CD8-positive, alpha-beta memory T cell (primary cell): ENCODE results near the gene PRPSAP1. TPM values are rescaled to one million over a fixed set of nuclear protein-coding genes. Genes with fewer than 3 reads are reported as not detected.
A peak's percentile ranks its signal among the peaks of the same experiment; 100 is the strongest.

ENCODE experiments used
- CTCF ChIA-PET: fragments of 350-600 bp; sonication (Branson Sonifier 250); formaldehyde crosslinking; loops from one replicate; lab custom pipeline; 2021; ENCODE audit warnings: antibody characterized with exemption; lab: Charles Lee
- POLR2A ChIA-PET: fragments of 350-600 bp; sonication (Branson Sonifier 250); formaldehyde crosslinking; loops from one replicate; lab custom pipeline; 2021; ENCODE audit warnings: antibody characterized with exemption; lab: Charles Lee
- DNase-seq, 5 donors: peaks; one replicate each; pipeline versions ENCODE4 v3.0.0 to v3.0.0-alpha.2; 2020 to 2022; ENCODE audit warnings: mixed read lengths in 1 of 5
- H3K27ac ChIP-seq: one replicate; pipeline ENCODE4 v1.7.0; 2013; ENCODE audit warnings: low read depth, mild to moderate bottlenecking, low read length, moderate library complexity
- H3K27me3 ChIP-seq: 2 replicates; pipeline ENCODE4 v1.7.0; 2013; ENCODE audit warnings: low read length, mild to moderate bottlenecking; ENCODE audit not compliant: insufficient read depth, poor library complexity, severe bottlenecking
- H3K36me3 ChIP-seq: 2 replicates; pipeline ENCODE4 v1.7.0; 2013; ENCODE audit warnings: mild to moderate bottlenecking, low read length, moderate library complexity; ENCODE audit not compliant: insufficient read depth
- H3K4me1 ChIP-seq: 2 replicates; pipeline ENCODE4 v1.7.0; 2013; ENCODE audit warnings: mild to moderate bottlenecking, low read length, moderate library complexity; ENCODE audit not compliant: insufficient read depth
- H3K4me3 ChIP-seq: 2 replicates; pipeline ENCODE4 v1.7.0; 2013; ENCODE audit warnings: mild to moderate bottlenecking, low read length
- H3K9me3 ChIP-seq: 2 replicates; pipeline ENCODE4 v1.7.0; 2013; ENCODE audit warnings: mild to moderate bottlenecking, low read length
- H3K27ac Mint-ChIP-seq, 8 donors: one replicate each; pipeline ENCODE4 v1.8.0; 2020 to 2021; ENCODE audit warnings: mixed read lengths in 8 of 8, mild to moderate bottlenecking in 6 of 8, inconsistent platforms in 3 of 8, moderate library complexity in 3 of 8
- H3K27me3 Mint-ChIP-seq, 2 donors: one replicate each; pipeline ENCODE4 v1.8.0; 2020 to 2021; ENCODE audit warnings: mixed read lengths in 2 of 2, mild to moderate bottlenecking in 1 of 2, moderate library complexity in 1 of 2
- H3K36me3 Mint-ChIP-seq, 3 donors: one replicate each; pipeline ENCODE4 v1.8.0; 2020 to 2021; ENCODE audit warnings: mixed read lengths in 3 of 3, inconsistent platforms in 1 of 3, mild to moderate bottlenecking in 1 of 3
- H3K4me1 Mint-ChIP-seq, 3 donors: one replicate each; pipeline ENCODE4 v1.8.0; 2020 to 2021; ENCODE audit warnings: mixed read lengths in 3 of 3, inconsistent platforms in 1 of 3, mild to moderate bottlenecking in 1 of 3
- H3K4me3 Mint-ChIP-seq, 7 donors: one replicate each; pipeline ENCODE4 v1.8.0; 2020 to 2021; ENCODE audit warnings: mixed read lengths in 7 of 7, mild to moderate bottlenecking in 6 of 7, moderate library complexity in 4 of 7, inconsistent platforms in 2 of 7
- H3K9me3 Mint-ChIP-seq, 5 donors: one replicate each; pipeline ENCODE4 v1.8.0; 2020 to 2022; ENCODE audit warnings: mixed read lengths in 5 of 5, mild to moderate bottlenecking in 3 of 5, moderate library complexity in 2 of 5, inconsistent platforms in 1 of 5
- polyA plus RNA-seq: library from polyadenylated mRNA; unstranded; fragments of 300-500 nt; fragmentation: Illumina TruSeq; gene quantifications from one replicate; pipeline ENCODE4 v1.2.3, GENCODE V29; 2021
- total RNA-seq, 2 experiments: library from RNA; stranded (reverse); gene quantifications; one replicate each; pipeline ENCODE4 v1.2.3, GENCODE V29; 2021

Gene PRPSAP1
- total and polyA plus RNA-seq, 3 experiments from 2014 or later, result 46.9 to 63.3 (median 48.3) TPM

DNA sequence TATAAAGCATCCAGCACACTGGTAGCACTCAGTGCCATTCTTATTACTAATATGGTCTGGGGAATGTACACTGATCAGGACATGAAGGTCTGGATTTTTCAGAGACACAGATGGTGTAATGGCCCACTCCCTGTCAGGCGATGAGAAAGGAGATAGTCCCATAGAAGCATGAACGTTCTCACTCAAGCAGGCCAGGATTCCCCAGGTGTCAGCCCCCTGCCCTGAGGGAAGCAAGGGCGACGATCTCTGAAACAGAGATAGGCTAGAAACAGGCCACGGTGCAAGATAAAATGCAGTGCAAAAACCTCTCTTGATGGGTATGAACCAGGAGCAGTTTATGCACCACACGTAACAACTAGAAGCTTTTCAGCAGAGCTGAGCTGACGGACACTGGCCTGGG lies 10.6 kb downstream of the PRPSAP1 start:
- no peak overlapping the region for H3K4me3 ChIP-seq
- no peak for DNase-seq
- peaks cover 4 to 9% (median 9%) of the 10 kb centered on the region in 3 donors for H3K4me1 Mint-ChIP-seq
- no peak overlapping the region for H3K27ac ChIP-seq
- no peak overlapping the region for H3K4me3 Mint-ChIP-seq
- H3K9me3 ChIP-seq, result no peaks in the 10 kb centered on the region
- no peaks in the 10 kb centered on the region for H3K9me3 Mint-ChIP-seq
- no peaks in the 10 kb centered on the region for H3K27me3 Mint-ChIP-seq
- H3K36me3 Mint-ChIP-seq, result peaks cover 9 to 65% (median 15%) of the 10 kb centered on the region in 3 donors
- H3K27me3 ChIP-seq, result no peaks in the 10 kb centered on the region
- POLR2A ChIA-PET, result no interaction called here
- CTCF ChIA-PET, result interaction anchor here (1.2 kb wide), 1 partner anchor 55 kb away, joined by 5 read pairs; no protein-coding TSS in a partner anchor
- no peak overlapping the region for H3K27ac Mint-ChIP-seq
- H3K4me1 ChIP-seq, result no peaks in the 10 kb centered on the region
- peaks cover 13% of the 10 kb centered on the region for H3K36me3 ChIP-seq

DNA sequence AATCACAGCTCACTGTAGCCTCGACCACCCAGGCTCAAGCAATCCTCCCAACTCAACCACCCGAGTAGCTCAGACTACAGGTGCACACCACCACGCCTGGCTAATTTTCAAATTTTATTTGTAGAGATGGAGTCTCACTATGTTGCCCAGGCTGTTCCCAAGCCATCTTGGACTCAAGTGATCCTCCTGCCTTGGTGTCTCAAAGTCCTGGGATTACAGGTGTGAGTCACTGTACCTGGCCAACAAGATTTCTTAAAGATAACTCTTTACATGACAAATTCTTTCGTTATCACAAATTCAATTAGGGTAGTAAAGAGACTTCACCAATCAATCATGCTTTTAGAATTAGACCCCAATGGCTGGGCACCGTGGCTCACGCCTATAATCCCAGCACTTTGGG lies 12.4 kb downstream of the PRPSAP1 start:
- H3K27me3 Mint-ChIP-seq, result no peaks in the 10 kb centered on the region
- Histone ChIP-seq H3K4me3 (no peak overlapping the region), H3K27ac (no peak overlapping the region), H3K4me1 (no peaks in the 10 kb centered on the region), H3K27me3 (no peaks in the 10 kb centered on the region), H3K9me3 (no peaks in the 10 kb centered on the region), H3K36me3 (peaks cover 7% of the 10 kb centered on the region)
- H3K4me1 Mint-ChIP-seq, result peaks cover 7 to 15% (median 14%) of the 10 kb centered on the region in 3 donors
- no peak for DNase-seq
- H3K4me3 Mint-ChIP-seq, result no peak overlapping the region
- no peak overlapping the region for H3K27ac Mint-ChIP-seq
- peaks cover 0 to 55% (median 6%) of the 10 kb centered on the region in 3 donors for H3K36me3 Mint-ChIP-seq
- POLR2A ChIA-PET, result no interaction called here
- H3K9me3 Mint-ChIP-seq, result no peaks in the 10 kb centered on the region
- CTCF ChIA-PET, result no interaction called here

DNA sequence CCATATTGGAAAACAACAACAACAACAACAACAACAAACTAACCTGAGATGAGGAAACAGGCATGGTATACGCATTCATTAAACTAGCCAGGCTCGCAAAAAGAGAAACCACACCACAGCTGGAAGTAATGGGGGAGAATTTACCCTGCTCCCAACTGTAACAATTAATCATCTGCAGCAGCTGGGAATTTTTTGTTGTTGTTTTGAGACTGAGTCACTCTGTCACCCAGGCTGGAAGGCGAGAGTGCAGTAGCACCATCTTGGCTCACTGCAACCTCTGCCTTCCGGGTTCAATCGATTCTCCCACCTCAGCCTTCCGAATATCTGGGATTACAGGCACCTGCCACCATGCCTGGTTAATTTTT lies 16.3 kb downstream of the PRPSAP1 start:
- Histone ChIP-seq H3K27me3 (no peaks in the 10 kb centered on the region), H3K4me3 (no peak overlapping the region), H3K4me1 (no peaks in the 10 kb centered on the region), H3K27ac (no peak overlapping the region), H3K9me3 (no peaks in the 10 kb centered on the region), H3K36me3 (peaks cover 5% of the 10 kb centered on the region)
- Mint-ChIP-seq H3K4me3 (no peak overlapping the region), H3K4me1 (peaks cover 7 to 21% (median 14%) of the 10 kb centered on the region in 3 donors), H3K36me3 (peaks cover 0 to 29% (median 5%) of the 10 kb centered on the region in 3 donors), H3K27me3 (no peaks in the 10 kb centered on the region), H3K27ac (peak overlapping the region in 2 of 8 donors; percentile 11 to 47), H3K9me3 (no peaks in the 10 kb centered on the region)
- CTCF ChIA-PET, result interaction anchor here (1.0 to 1.5 kb wide), 2 partner anchors 38 to 60 kb away, joined by 4 read pairs; no protein-coding TSS in a partner anchor
- no peak for DNase-seq
- POLR2A ChIA-PET, result no interaction called here

DNA sequence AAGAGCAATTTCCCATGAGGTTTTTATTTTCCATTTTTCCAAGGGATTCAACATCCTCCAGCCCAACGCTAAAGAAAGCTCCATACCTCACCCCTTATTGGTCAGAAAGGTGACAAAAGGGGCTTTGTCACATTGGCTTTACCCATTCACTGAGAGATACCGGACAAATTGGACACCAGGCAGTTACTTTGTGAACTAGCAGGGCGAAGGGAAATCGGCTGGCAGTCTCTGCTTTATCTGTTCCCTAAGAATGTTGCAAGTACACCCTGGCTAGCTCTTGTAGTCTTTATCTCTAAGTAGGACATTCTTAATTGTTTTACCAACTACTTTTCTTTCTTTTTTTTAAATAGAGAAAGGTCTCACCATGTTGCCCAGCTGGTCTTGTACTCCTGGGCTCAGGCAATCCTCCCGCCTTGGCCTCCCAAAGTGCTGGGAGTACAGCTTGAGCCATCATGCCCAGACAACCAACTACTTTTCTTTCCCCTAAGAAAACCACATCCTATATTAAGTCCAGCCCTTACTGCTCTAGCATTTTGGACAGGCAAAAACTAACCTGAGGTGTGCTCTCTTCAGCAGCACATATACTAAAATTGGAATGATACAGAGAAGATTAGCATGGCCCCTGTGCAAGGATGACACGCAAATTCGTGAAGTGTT lies 16.8 kb downstream of the PRPSAP1 start:
- Mint-ChIP-seq H3K4me3 (no peak overlapping the region), H3K9me3 (no peaks in the 10 kb centered on the region)
- H3K4me1 ChIP-seq, result no peaks in the 10 kb centered on the region

DNA sequence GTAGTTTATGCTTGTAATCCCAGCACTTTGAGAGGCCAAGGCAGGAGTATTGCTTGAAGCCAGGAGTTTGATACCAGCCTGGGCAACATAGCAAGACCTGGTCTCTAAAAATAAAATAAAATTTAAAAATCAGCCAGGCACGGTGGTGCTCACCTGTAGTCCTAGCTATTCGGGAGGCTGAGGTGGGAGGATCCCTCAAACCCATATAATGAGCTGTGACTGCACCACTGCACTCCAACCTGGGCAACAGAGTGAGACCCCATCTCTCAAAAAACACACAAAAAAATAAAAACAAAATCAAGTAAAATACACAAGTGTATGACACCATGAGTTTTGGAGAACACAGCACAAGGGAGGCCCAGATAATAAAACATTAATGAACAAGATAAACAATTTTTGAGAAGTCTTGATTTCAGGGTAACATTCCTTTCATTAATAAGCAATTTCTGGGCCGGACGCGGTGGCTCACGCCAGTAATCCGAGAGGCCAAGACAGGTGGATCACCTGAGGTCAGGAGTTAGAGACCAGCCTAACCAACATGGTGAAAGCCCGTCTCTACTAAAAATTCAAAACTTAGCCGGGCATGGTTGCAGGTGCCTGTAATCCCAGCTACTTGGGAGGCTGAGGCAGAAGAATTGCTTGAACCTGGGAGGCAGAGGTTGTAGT lies 17.9 kb downstream of the PRPSAP1 start:
- Mint-ChIP-seq H3K4me1 (peaks cover 6 to 17% (median 11%) of the 10 kb centered on the region in 3 donors), H3K27ac (no peak overlapping the region), H3K9me3 (no peaks in the 10 kb centered on the region), H3K36me3 (peaks cover 0 to 29% (median 8%) of the 10 kb centered on the region in 3 donors), H3K27me3 (no peaks in the 10 kb centered on the region), H3K4me3 (no peak overlapping the region)
- CTCF ChIA-PET, result interaction anchor here (1.3 kb wide), 1 partner anchor 61 kb away, joined by 4 read pairs; no protein-coding TSS in a partner anchor
- Histone ChIP-seq H3K27me3 (no peaks in the 10 kb centered on the region), H3K9me3 (no peaks in the 10 kb centered on the region), H3K4me3 (no peak overlapping the region), H3K27ac (no peak overlapping the region), H3K4me1 (no peaks in the 10 kb centered on the region), H3K36me3 (no peaks in the 10 kb centered on the region)
- DNase-seq, result no peak
- POLR2A ChIA-PET, result no interaction called here

More for the DNA sequence above, 16.8 kb downstream of the PRPSAP1 start:
- Mint-ChIP-seq H3K4me1 (peaks cover 7 to 18% (median 11%) of the 10 kb centered on the region in 3 donors), H3K27ac (peak overlapping the region in 2 of 8 donors; percentile 11 to 47), H3K27me3 (no peaks in the 10 kb centered on the region), H3K36me3 (peaks cover 0 to 27% (median 2%) of the 10 kb centered on the region in 3 donors)
- H3K36me3 ChIP-seq, result peaks cover under 1% of the 10 kb centered on the region
- H3K27ac ChIP-seq, result no peak overlapping the region
- DNase-seq, result no peak
- CTCF ChIA-PET, result interaction anchor here (1.0 to 1.5 kb wide), 2 partner anchors 37 to 61 kb away, joined by 4 read pairs; no protein-coding TSS in a partner anchor
- no peak overlapping the region for H3K4me3 ChIP-seq
- POLR2A ChIA-PET, result no interaction called here
- no peaks in the 10 kb centered on the region for H3K27me3 ChIP-seq
- H3K9me3 ChIP-seq, result no peaks in the 10 kb centered on the region

DNA sequence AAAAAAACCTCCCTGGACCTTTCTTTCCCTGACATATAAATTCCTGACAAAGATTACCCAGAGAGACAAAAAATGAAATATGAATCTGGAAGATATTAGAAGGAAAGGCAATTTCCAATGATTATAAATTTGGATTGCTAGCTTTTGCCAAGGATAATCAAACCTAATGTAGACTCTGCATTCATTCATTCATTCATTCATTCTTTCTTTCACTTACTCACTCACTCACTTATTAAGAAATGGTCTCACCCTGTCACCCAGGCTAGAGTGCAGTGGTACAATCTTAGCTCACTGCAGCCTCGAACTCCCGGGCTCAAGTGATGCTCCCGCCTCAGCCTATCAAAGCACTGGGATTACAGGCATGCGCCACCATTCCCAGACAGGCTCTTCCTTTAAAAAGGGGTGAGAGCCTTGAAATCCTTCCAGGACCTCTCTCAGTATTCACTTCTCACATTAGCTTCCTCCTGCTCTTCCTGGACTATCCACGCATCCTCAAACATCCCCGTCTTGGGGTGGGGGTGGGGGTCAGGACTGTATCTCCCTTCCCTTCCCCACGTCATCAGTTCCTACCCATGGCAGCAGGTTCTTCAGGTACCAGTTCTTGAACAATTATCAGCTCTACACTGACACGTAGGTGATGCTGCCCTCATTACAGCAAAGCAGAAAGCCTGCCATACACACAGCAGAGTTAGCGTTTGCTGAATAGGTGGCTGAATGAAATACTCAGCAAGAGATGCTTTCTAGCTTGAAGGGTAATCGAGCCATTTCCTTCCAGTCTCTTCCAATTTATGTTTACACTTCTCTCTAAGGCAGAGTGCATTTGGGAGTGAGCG lies 19.8 kb downstream of the PRPSAP1 start:
- ChIA-PET POLR2A (no interaction called here), CTCF (no interaction called here)
- no peak for DNase-seq
- H3K27me3 Mint-ChIP-seq, result no peaks in the 10 kb centered on the region
- Histone ChIP-seq H3K27ac (no peak overlapping the region), H3K4me1 (no peaks in the 10 kb centered on the region), H3K4me3 (no peak overlapping the region), H3K27me3 (no peaks in the 10 kb centered on the region), H3K9me3 (no peaks in the 10 kb centered on the region), H3K36me3 (no peaks in the 10 kb centered on the region)
- H3K9me3 Mint-ChIP-seq, result no peaks in the 10 kb centered on the region
- no peak overlapping the region for H3K4me3 Mint-ChIP-seq
- peaks cover 2 to 11% (median 5%) of the 10 kb centered on the region in 3 donors for H3K4me1 Mint-ChIP-seq
- peaks cover 0 to 34% (median 6%) of the 10 kb centered on the region in 3 donors for H3K36me3 Mint-ChIP-seq
- H3K27ac Mint-ChIP-seq, result peak overlapping the region in 1 of 8 donors; percentile 48

DNA sequence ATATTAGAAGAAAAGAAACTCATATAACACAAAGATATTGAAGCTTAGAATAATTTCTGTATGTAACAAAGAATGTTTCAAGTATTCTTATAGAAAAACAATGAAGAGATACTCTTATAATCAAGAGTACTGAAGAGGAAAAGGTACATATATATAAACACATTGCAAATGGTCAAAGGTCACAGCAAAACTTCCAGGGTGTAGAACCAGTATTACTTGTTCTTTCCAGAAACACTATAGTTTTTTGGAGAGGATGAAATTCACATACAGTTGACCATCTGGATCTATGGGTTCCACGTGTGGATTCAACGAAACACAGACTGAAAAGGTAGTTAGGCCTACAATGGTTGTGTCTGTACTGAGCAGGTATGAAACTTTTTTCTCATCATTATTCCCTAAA lies 22.6 kb downstream of the PRPSAP1 start:
- Histone ChIP-seq H3K9me3 (no peaks in the 10 kb centered on the region), H3K4me3 (no peak overlapping the region), H3K27ac (no peak overlapping the region), H3K4me1 (no peaks in the 10 kb centered on the region), H3K36me3 (no peaks in the 10 kb centered on the region), H3K27me3 (no peaks in the 10 kb centered on the region)
- peaks cover 0 to 6% (median 0%) of the 10 kb centered on the region in 3 donors for H3K4me1 Mint-ChIP-seq
- H3K27me3 Mint-ChIP-seq, result no peaks in the 10 kb centered on the region
- CTCF ChIA-PET, result interaction anchor here (1.0 to 1.7 kb wide), 2 partner anchors 66 to 293 kb away, joined by 3 to 6 read pairs; no protein-coding TSS in a partner anchor
- no peak overlapping the region for H3K27ac Mint-ChIP-seq
- H3K36me3 Mint-ChIP-seq, result peaks cover 3 to 54% (median 15%) of the 10 kb centered on the region in 3 donors
- no peak for DNase-seq
- no peaks in the 10 kb centered on the region for H3K9me3 Mint-ChIP-seq
- POLR2A ChIA-PET, result no interaction called here
- no peak overlapping the region for H3K4me3 Mint-ChIP-seq
